K562 (cell line): ENCODE results near the gene RELA.

Experiments used
- BRF1 ChIP-seq: IDR thresholded peaks from 3 replicates; pipeline ENCODE4 v1.6.1; 2011; ENCODE audit warnings: borderline replicate concordance, mild to moderate bottlenecking; ENCODE audit not compliant: insufficient read length; ENCODE audit errors: extremely low read depth
- CEBPB ChIP-seq: fragments of 450-650 bp; IDR thresholded peaks from 2 replicates; pipeline ENCODE4 v1.6.1; 2016; ENCODE audit warnings: missing genetic modification characterization, missing compliant biosample characterization
- CTCF ChIP-seq, 3 experiments: IDR thresholded peaks in 2 of 3; conservative IDR thresholded peaks in 1 of 3; 2 replicates each; pipeline ENCODE4 v1.5.1; 2011 to 2012; ENCODE audit warnings: low read length in 3 of 3, mild to moderate bottlenecking in 3 of 3, control low read depth in 2 of 3, improper control_type of control experiment in 1 of 3, inconsistent platforms in 1 of 3, low read depth in 1 of 3, mixed read lengths in 1 of 3, moderate library complexity in 1 of 3; ENCODE audit not compliant: insufficient read depth in 2 of 3
- HOMEZ ChIP-seq: fragments of 250-450 bp; sonication (Bioruptor Pico); IDR thresholded peaks from 2 replicates; pipeline ENCODE4 v1.4.0; 2020; ENCODE audit warnings: mild to moderate bottlenecking, moderate library complexity
- MAX ChIP-seq: sonication (generic); formaldehyde crosslinking; IDR thresholded peaks from 2 replicates; pipeline ENCODE4 v1.9.0; 2022; ENCODE audit warnings: mild to moderate bottlenecking, missing genetic modification reagents
- POLR2A ChIP-seq: fragments of 450-650 bp; conservative IDR thresholded peaks from 2 replicates; pipeline ENCODE4 v1.6.1; 2016
- ZNF384 ChIP-seq: IDR thresholded peaks from 2 replicates; pipeline ENCODE4 v1.6.1; 2012; ENCODE audit warnings: low read depth, low read length, improper control_type of control experiment
- TF ChIP-seq, protein P1 (sequence below): fragments of 150-350 bp; IDR thresholded peaks from 2 replicates; pipeline ENCODE4 v1.6.1; 2014; ENCODE audit warnings: low read depth, mild to moderate bottlenecking, low read length, borderline replicate concordance

GRCh38 chr11:65672180-65672860 lies 9.6 kb upstream of the RELA start:
- TF ChIP-seq CEBPB (no peak), MAX (CRISPR knock-in tag) (no peak), POLR2A (no peak), CTCF (IDR thresholded peaks at IDR 0.05 in 2 of 3, conservative IDR thresholded peaks at IDR 0.05 in 1 of 3; ENCODE audit: insufficient read depth in 2 of 3, low read depth in 1 of 3, low read length in 3 of 3) (no peak), HOMEZ (CRISPR knock-in tag) (no peak), BRF1 (no peak), ZNF384 (no peak)
- TF ChIP-seq, protein P1, sequence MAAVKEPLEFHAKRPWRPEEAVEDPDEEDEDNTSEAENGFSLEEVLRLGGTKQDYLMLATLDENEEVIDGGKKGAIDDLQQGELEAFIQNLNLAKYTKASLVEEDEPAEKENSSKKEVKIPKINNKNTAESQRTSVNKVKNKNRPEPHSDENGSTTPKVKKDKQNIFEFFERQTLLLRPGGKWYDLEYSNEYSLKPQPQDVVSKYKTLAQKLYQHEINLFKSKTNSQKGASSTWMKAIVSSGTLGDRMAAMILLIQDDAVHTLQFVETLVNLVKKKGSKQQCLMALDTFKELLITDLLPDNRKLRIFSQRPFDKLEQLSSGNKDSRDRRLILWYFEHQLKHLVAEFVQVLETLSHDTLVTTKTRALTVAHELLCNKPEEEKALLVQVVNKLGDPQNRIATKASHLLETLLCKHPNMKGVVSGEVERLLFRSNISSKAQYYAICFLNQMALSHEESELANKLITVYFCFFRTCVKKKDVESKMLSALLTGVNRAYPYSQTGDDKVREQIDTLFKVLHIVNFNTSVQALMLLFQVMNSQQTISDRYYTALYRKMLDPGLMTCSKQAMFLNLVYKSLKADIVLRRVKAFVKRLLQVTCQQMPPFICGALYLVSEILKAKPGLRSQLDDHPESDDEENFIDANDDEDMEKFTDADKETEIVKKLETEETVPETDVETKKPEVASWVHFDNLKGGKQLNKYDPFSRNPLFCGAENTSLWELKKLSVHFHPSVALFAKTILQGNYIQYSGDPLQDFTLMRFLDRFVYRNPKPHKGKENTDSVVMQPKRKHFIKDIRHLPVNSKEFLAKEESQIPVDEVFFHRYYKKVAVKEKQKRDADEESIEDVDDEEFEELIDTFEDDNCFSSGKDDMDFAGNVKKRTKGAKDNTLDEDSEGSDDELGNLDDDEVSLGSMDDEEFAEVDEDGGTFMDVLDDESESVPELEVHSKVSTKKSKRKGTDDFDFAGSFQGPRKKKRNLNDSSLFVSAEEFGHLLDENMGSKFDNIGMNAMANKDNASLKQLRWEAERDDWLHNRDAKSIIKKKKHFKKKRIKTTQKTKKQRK = no peak
